A549 (cell line): ENCODE results near the gene MYO10.

Experiments
- BHLHE40 ChIP-seq: IDR thresholded peaks from 2 replicates; pipeline ENCODE4 v1.6.1; 2012; ENCODE audit warnings: low read depth, low read length, inconsistent platforms
- CEBPB ChIP-seq, 2 experiments: fragments of >200 bp in 1 of 2; sonication (Bioruptor Twin) in 1 of 2; formaldehyde crosslinking in 1 of 2; IDR thresholded peaks; 2 replicates each; pipeline ENCODE4 v1.6.1; 2012 to 2016
- CTCF ChIP-seq: fragments of >200 bp; sonication (Bioruptor Twin); formaldehyde crosslinking; IDR thresholded peaks from 3 replicates; pipeline ENCODE4 v1.5.1; 2016
- ESRRA ChIP-seq: fragments of 150-350 bp; IDR thresholded peaks from 2 replicates; pipeline ENCODE4 v1.6.1; 2014; ENCODE audit warnings: mild to moderate bottlenecking, low read length, borderline replicate concordance
- JUN ChIP-seq, 2 experiments: fragments of >200 bp; sonication (Bioruptor Twin); formaldehyde crosslinking; IDR thresholded peaks; 2 replicates in 1 of 2; 3 replicates in 1 of 2; pipeline ENCODE4 v1.6.1; 2016 to 2017
- MAZ ChIP-seq: fragments of 150-350 bp; IDR thresholded peaks from 2 replicates; pipeline ENCODE4 v1.6.1; 2014; ENCODE audit warnings: antibody characterized with exemption, low read depth, low read length, borderline replicate concordance
- NFE2L2 ChIP-seq: fragments of 150-350 bp; conservative IDR thresholded peaks from 2 replicates; pipeline ENCODE4 v1.6.1; 2014; ENCODE audit warnings: low read length
- POLR2A ChIP-seq: IDR thresholded peaks from 2 replicates; pipeline ENCODE4 v1.6.1; 2012; ENCODE audit warnings: mild to moderate bottlenecking, low read length
- RAD21 ChIP-seq, 2 experiments: fragments of >200 bp in 1 of 2; sonication (Bioruptor Twin) in 1 of 2; formaldehyde crosslinking in 1 of 2; IDR thresholded peaks in 1 of 2; conservative IDR thresholded peaks in 1 of 2; 2 replicates in 1 of 2; 3 replicates in 1 of 2; pipeline ENCODE4 v1.6.1; 2012 to 2018; ENCODE audit warnings: inconsistent platforms in 1 of 2
- RFX5 ChIP-seq: fragments of 450-650 bp; IDR thresholded peaks from 2 replicates; pipeline ENCODE4 v1.7.1; 2014; ENCODE audit warnings: antibody characterized with exemption, mild to moderate bottlenecking, moderate library complexity
- RNF2 ChIP-seq: fragments of 200-600 bp; sonication (generic); IDR thresholded peaks from 2 replicates; pipeline ENCODE4 v1.6.1; 2016; ENCODE audit warnings: low read depth, mild to moderate bottlenecking, antibody characterized with exemption, moderate library complexity, borderline replicate concordance
- SMC3 ChIP-seq: fragments of >200 bp; sonication (Bioruptor Twin); formaldehyde crosslinking; IDR thresholded peaks from 3 replicates; pipeline ENCODE4 v1.6.1; 2018; ENCODE audit warnings: inconsistent platforms

GRCh38 chr5:16792598-16793275 lies 143.4 kb downstream of the MYO10 start:
- no peak for TF ChIP-seq POLR2A
- no peak for TF ChIP-seq RNF2
- no peak for TF ChIP-seq RFX5
- TF ChIP-seq CTCF = no peak
- TF ChIP-seq ESRRA = no peak
- no peak for TF ChIP-seq NFE2L2
- TF ChIP-seq CEBPB (IDR thresholded peaks at IDR 0.05) = no peak
- no peak for TF ChIP-seq BHLHE40
- TF ChIP-seq RAD21 (conservative IDR thresholded peaks at IDR 0.05 in 1 of 2, IDR thresholded peaks at IDR 0.05 in 1 of 2) = no peak
- TF ChIP-seq JUN (IDR thresholded peaks at IDR 0.05) = no peak
- TF ChIP-seq MAZ = no peak
- TF ChIP-seq SMC3 = no peak
